Neural progenitor cell (in vitro differentiated cells): Measurements from ENCODE around the gene NRF1. TPM values are rescaled to one million over a fixed set of nuclear protein-coding genes. Genes with fewer than 3 reads are reported as not detected.

ENCODE experiments used
- DNase-seq: peaks from one replicate; pipeline ENCODE4 v3.0.0-alpha.2; 2016; ENCODE audit warnings: low spot score
- H2AFZ ChIP-seq: fragments of 200-600 bp; sonication (generic); replicated peaks from 2 replicates; pipeline ENCODE4 v1.6.1; 2016; ENCODE audit warnings: antibody characterized with exemption
- H3F3A ChIP-seq: fragments of 200-600 bp; sonication (generic); 2 replicates; pipeline ENCODE4 v1.6.1; 2016; ENCODE audit warnings: antibody characterized with exemption, low read depth
- H3K27ac ChIP-seq: fragments of 200-600 bp; sonication (generic); 2 replicates; pipeline ENCODE4 v1.5.1; 2016; ENCODE audit warnings: mild to moderate bottlenecking
- H3K27me3 ChIP-seq: fragments of 200-600 bp; sonication (generic); 2 replicates; pipeline ENCODE4 v1.6.1; 2016; ENCODE audit warnings: mild to moderate bottlenecking, moderate library complexity
- H3K36me3 ChIP-seq: fragments of 200-600 bp; sonication (generic); 2 replicates; pipeline ENCODE4 v1.5.1; 2016
- H3K4me1 ChIP-seq: fragments of 200-600 bp; sonication (generic); 2 replicates; pipeline ENCODE4 v1.6.1; 2016; ENCODE audit warnings: mixed run types
- H3K4me2 ChIP-seq: fragments of 200-600 bp; sonication (generic); 2 replicates; pipeline ENCODE4 v1.6.1; 2016
- H3K4me3 ChIP-seq: fragments of 200-600 bp; sonication (generic); 2 replicates; pipeline ENCODE4 v1.5.1; 2016
- H3K79me2 ChIP-seq: fragments of 200-600 bp; sonication (generic); 2 replicates; pipeline ENCODE4 v1.6.1; 2016; ENCODE audit warnings: low read depth
- H3K9ac ChIP-seq: fragments of 200-600 bp; sonication (generic); 2 replicates; pipeline ENCODE4 v1.6.1; 2016
- H3K9me3 ChIP-seq: fragments of 200-600 bp; sonication (generic); 2 replicates; pipeline ENCODE4 v1.5.1; 2016; ENCODE audit warnings: low read depth
- H4K20me1 ChIP-seq: fragments of 200-600 bp; sonication (generic); 2 replicates; pipeline ENCODE4 v1.6.1; 2016; ENCODE audit warnings: low read depth
- H3K27ac Mint-ChIP-seq: 3 replicates; pipeline ENCODE4 v1.8.0; 2021; ENCODE audit warnings: mixed read lengths
- H3K27me3 Mint-ChIP-seq: 2 replicates; pipeline ENCODE4 v1.8.0; 2022; ENCODE audit warnings: low read depth, mild to moderate bottlenecking, inconsistent platforms, moderate library complexity, mixed read lengths; ENCODE audit not compliant: insufficient read depth
- H3K36me3 Mint-ChIP-seq: 3 replicates; pipeline ENCODE4 v1.8.0; 2021; ENCODE audit warnings: mixed read lengths
- H3K4me1 Mint-ChIP-seq: 3 replicates; pipeline ENCODE4 v1.8.0; 2021; ENCODE audit warnings: mixed read lengths
- H3K4me3 Mint-ChIP-seq: 3 replicates; pipeline ENCODE4 v1.8.0; 2021; ENCODE audit warnings: mild to moderate bottlenecking, moderate library complexity, mixed read lengths
- H3K9me3 Mint-ChIP-seq: 3 replicates; pipeline ENCODE4 v1.8.0; 2020; ENCODE audit warnings: mixed read lengths
- EZH2 ChIP-seq: fragments of 200-600 bp; sonication (generic); IDR thresholded peaks from 2 replicates; pipeline ENCODE4 v1.6.1; 2017; ENCODE audit warnings: antibody characterized with exemption, mild to moderate bottlenecking, moderate library complexity
- EZH2phosphoT487 ChIP-seq: fragments of 200-600 bp; sonication (generic); IDR thresholded peaks from 2 replicates; pipeline ENCODE4 v1.6.1; 2017; ENCODE audit warnings: antibody characterized with exemption
- total RNA-seq: library from RNA; depleted of rRNA; stranded (reverse); fragments of >200 nt; gene quantifications from 2 replicates; pipeline ENCODE4 v1.2.3, GENCODE V29; 2015; ENCODE audit warnings: low replicate concordance
- TF ChIP-seq, protein P1 (sequence below): fragments of 200-600 bp; sonication (generic); IDR thresholded peaks from 2 replicates; pipeline ENCODE4 v1.5.1; 2017; ENCODE audit warnings: antibody characterized with exemption, mild to moderate bottlenecking

Gene NRF1
- total RNA-seq, 1 donor from 2014 or later, result 22.9 TPM

- Mint-ChIP-seq H3K27ac (no peak overlapping the region), H3K4me3 (no peak overlapping the region)
Observed at GRCh38 chr7:129664029-129665012, 52.8 kb downstream of the NRF1 start.

GRCh38 chr7:129665013-129665401 lies 53.5 kb downstream of the NRF1 start:
- Histone ChIP-seq H2AFZ (no peak overlapping the region), H3K9ac (no peak overlapping the region), H3K27ac (no peak overlapping the region), H3K4me2 (no peak overlapping the region), H3K9me3 (peaks cover 14% of the 10 kb centered on the region), H3K27me3 (no peaks in the 10 kb centered on the region), H4K20me1 (no peaks in the 10 kb centered on the region), H3F3A (peaks cover 5% of the 10 kb centered on the region), H3K36me3 (peaks cover 18% of the 10 kb centered on the region), H3K4me3 (no peak overlapping the region), H3K4me1 (peaks cover 4% of the 10 kb centered on the region), H3K79me2 (peaks cover 24% of the 10 kb centered on the region)
- Mint-ChIP-seq H3K4me1 (no peaks in the 10 kb centered on the region), H3K27ac (no peak overlapping the region), H3K4me3 (no peak overlapping the region), H3K36me3 (peaks cover 29% of the 10 kb centered on the region), H3K27me3 (no peaks in the 10 kb centered on the region), H3K9me3 (peaks cover 23% of the 10 kb centered on the region)
- DNase-seq, result peak; percentile 35
- TF ChIP-seq, protein P1, sequence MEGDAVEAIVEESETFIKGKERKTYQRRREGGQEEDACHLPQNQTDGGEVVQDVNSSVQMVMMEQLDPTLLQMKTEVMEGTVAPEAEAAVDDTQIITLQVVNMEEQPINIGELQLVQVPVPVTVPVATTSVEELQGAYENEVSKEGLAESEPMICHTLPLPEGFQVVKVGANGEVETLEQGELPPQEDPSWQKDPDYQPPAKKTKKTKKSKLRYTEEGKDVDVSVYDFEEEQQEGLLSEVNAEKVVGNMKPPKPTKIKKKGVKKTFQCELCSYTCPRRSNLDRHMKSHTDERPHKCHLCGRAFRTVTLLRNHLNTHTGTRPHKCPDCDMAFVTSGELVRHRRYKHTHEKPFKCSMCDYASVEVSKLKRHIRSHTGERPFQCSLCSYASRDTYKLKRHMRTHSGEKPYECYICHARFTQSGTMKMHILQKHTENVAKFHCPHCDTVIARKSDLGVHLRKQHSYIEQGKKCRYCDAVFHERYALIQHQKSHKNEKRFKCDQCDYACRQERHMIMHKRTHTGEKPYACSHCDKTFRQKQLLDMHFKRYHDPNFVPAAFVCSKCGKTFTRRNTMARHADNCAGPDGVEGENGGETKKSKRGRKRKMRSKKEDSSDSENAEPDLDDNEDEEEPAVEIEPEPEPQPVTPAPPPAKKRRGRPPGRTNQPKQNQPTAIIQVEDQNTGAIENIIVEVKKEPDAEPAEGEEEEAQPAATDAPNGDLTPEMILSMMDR, result no peak

More at GRCh38 chr7:129664029-129665012, 52.8 kb downstream of the NRF1 start:
- DNase-seq, result peak; percentile 27
- no peak overlapping the region for H2AFZ ChIP-seq
- peaks cover 30% of the 10 kb centered on the region for H3K9me3 Mint-ChIP-seq
- TF ChIP-seq EZH2phosphoT487, result no peak
- TF ChIP-seq, protein P1, result peak; percentile 55
- no peak overlapping the region for H3K9ac ChIP-seq
- peaks cover 20% of the 10 kb centered on the region for H3K9me3 ChIP-seq
- H3K27me3 ChIP-seq, result no peaks in the 10 kb centered on the region
- no peaks in the 10 kb centered on the region for H3K4me1 Mint-ChIP-seq
- peaks cover 24% of the 10 kb centered on the region for H3K79me2 ChIP-seq
- no peak overlapping the region for H3K4me3 ChIP-seq
- H3K36me3 Mint-ChIP-seq, result peaks cover 36% of the 10 kb centered on the region
- H3K27ac ChIP-seq, result no peak overlapping the region
- peaks cover 4% of the 10 kb centered on the region for H3K4me1 ChIP-seq
- peaks cover 23% of the 10 kb centered on the region for H3K36me3 ChIP-seq
- no peak overlapping the region for H3K4me2 ChIP-seq
- peaks cover 5% of the 10 kb centered on the region for H3F3A ChIP-seq
- H3K27me3 Mint-ChIP-seq, result no peaks in the 10 kb centered on the region
- H4K20me1 ChIP-seq, result no peaks in the 10 kb centered on the region

DNA sequence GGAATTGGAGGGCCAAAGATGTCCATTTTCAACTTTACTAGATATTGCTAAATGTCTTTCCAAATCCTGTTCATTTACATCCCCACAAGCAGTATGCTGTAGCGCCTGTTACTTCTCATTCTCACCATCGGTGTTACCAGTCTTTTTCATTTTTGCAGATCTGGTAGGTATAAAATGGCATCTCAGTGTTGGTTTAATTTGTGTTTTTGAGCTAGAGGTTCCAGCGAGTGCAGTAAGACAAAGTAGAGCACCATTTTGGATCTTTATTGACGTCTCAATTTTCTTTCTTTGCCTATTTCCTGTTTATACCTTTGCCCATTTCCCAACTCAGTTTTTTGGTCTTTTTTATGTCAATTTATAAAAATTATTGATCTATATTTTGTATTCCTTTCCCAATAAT lies 55.6 kb downstream of the NRF1 start:
- peaks cover 11% of the 10 kb centered on the region for H3K36me3 ChIP-seq
- H3K4me3 Mint-ChIP-seq, result no peak overlapping the region

More for the DNA sequence above, 55.6 kb downstream of the NRF1 start:
- H3K4me3 ChIP-seq, result no peak overlapping the region
- H3K27ac Mint-ChIP-seq, result no peak overlapping the region
- H3K4me1 Mint-ChIP-seq, result no peaks in the 10 kb centered on the region
- no peak overlapping the region for H3K4me2 ChIP-seq
- DNase-seq, result no peak
- no peak overlapping the region for H3K27ac ChIP-seq
- H3K79me2 ChIP-seq, result peaks cover 24% of the 10 kb centered on the region
- no peaks in the 10 kb centered on the region for H3K27me3 ChIP-seq
- TF ChIP-seq EZH2 (no peak), EZH2phosphoT487 (no peak)
- TF ChIP-seq, protein P1, result no peak
- peaks cover 2% of the 10 kb centered on the region for H3K9me3 ChIP-seq
- no peaks in the 10 kb centered on the region for H4K20me1 ChIP-seq
- H3K9ac ChIP-seq, result no peak overlapping the region
- peaks cover 7% of the 10 kb centered on the region for H3K9me3 Mint-ChIP-seq
- peaks cover 5% of the 10 kb centered on the region for H3F3A ChIP-seq
- peaks cover 4% of the 10 kb centered on the region for H3K4me1 ChIP-seq
- no peaks in the 10 kb centered on the region for H3K27me3 Mint-ChIP-seq
- H3K36me3 Mint-ChIP-seq, result peaks cover 11% of the 10 kb centered on the region
- no peak overlapping the region for H2AFZ ChIP-seq
